Measurements from ENCODE around the gene KIFC1.

GRCh38 chr6:33423777-33424176 is 32.2 kb downstream of the KIFC1 start:
- TF ChIP-seq POLR2A (IDR thresholded peaks at IDR 0.05) (no peak), CTCF (IDR thresholded peaks at IDR 0.05) (no peak)
